Colon (tissue), 2 donors: Measurements from ENCODE around the gene LYPLAL1.
"Not testable (repeated sequence)": the region's sequence is repeated elsewhere in the genome, so short reads cannot be mapped to it uniquely, and the experiment has no call there.

Experiments used
- FAIRE-seq: peaks from 2 replicates; lab custom pipeline; 2012; peaks lifted over from hg19 to GRCh38; lab: Jason Lieb, UNC
- donor health status: control.
- donor health status: control.

Gene LYPLAL1

DNA sequence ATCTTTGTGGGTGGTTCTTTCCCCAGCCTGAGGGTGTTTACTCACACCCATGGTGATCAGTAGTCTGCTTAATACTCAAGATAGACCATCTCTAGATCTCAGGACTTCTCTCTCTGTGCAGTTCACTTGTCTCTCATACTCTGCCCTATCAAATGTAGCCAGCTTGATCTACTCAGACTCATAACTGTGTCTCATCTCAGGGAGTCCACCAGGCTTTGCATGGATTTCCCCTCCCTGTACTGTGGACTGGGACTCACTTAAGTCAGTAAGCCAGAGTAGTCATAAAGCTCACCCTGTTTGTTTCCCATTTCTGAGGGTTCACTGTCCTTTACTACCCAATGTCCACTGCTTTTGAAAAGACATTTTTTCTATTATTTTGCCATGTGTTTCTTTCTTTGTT, 41.8 kb downstream of the LYPLAL1 start:
- no peak for FAIRE-seq

DNA sequence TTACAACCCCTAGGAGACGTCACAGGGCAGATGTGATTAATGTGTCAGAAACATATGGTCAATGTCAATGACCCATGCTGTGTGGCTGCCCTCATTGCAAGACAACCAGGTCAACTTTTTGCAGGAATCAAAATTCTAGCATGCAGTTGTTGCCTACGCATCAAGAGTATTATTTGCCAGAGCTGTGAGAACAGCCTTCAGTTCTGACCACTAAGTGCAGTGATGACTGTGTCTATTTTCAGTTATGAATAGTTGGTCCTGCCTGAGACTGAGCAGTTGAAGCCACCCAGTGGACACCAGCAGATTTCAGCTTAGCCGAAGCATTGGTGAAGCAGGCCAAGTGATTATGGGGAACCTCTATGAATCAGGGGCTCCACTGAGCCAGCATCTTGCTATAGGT, 47.3 kb downstream of the LYPLAL1 start:
- FAIRE-seq = no peak

DNA sequence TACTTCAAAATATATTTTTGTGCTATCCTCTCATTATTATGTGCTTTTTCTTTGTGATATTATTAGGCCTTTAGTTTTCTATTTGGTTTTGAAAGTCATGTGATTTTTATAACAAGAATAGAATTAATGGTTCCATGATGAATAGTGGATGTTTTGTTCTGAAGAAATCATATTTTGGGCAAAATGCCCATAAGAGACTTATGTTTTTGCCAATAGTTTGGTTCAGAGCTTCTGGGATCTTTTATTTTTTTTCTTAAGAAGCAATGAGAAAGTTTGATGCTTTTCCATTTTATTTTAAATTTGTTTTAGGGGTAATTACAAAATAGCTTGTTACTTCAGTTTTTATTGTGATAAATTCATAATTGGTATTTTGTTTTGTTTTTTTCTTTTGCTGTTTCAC, 49.8 kb downstream of the LYPLAL1 start:
- no peak for FAIRE-seq

DNA sequence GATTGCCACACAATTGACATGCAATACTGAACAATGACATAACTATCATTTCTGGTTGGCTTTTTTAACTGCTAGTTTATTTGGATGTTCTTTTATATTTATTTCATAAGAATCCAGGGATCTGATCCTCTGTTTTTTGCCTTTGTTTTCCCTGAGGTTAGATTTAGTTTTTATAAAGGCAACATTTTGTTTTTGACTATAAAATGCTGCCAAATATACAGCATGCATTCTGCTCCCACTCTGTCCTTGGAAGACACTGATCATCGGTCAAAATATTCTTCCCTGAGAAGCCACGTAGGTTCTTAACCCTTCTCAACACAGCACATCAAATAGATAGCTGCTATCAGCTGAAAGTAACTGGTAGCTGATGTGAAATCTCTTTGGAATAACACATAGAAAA, 52.5 kb downstream of the LYPLAL1 start:
- FAIRE-seq = no peak

DNA sequence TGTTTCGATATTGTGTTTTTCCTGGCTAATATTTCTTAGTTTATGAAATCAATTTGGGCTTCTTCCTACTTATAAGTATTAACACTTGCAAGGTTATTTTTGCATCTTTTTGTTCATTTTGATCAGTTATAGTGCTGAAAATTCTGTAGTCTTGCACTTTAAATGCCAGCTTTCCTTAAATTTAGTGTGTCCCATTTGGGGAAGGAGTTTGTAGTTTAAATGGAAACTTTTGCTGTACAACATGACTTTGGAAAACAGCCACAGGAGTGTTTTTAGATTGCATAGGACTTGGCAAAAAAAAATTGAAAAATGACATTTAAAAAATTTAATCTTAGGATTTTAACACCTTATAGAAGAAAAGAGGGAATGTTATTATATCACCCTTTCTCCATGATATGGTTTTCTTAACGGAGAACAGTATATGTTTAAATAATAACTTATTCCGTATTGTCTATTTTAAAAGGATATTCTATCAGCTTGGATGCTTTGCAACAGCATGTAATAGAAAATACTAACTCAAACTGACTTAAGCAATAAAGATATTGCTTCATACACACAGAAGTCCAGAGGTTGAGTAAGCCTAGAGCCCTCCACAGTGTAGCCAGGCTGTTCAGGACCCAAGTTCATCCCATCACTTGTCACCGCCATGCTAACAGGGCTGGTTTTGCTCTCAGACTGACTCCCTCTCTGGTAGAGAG, 53.8 kb downstream of the LYPLAL1 start:
- no peak for FAIRE-seq

DNA sequence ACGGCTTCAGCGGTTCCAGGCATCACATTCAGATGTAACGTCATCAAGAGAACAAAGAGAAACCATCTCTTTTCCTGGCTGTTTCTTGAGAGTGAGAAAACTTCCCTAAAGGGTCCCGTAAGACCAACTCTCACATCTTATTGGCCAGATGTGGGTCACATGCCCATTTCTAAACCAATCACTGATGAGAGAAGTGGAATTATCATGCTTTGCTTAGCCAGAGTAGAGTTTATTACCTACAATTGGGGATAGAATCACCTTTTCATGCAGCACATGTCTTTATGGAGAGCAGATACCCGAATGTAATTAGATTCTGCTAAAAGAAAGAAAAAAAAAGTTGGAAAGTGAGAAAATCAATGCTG, 54.4 kb downstream of the LYPLAL1 start:
- FAIRE-seq = no peak

DNA sequence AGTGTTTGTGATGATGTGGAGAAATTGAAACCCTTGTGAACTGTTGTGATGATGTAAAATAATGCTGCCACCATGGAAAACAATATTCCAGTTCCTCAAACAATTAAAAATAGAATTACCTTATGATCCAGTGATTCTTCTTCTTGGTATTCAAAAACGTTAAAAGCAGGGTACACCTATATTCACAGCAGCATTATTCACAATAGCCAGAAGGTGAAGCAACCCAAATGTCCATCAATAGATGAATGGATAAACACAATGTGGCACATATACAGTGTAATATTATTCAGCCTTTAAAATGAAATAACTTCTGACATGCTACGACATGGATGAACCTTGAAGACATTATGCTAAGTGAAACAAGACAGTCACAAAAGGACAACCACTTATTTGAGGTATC, 59.2 kb downstream of the LYPLAL1 start:
- no peak for FAIRE-seq

DNA sequence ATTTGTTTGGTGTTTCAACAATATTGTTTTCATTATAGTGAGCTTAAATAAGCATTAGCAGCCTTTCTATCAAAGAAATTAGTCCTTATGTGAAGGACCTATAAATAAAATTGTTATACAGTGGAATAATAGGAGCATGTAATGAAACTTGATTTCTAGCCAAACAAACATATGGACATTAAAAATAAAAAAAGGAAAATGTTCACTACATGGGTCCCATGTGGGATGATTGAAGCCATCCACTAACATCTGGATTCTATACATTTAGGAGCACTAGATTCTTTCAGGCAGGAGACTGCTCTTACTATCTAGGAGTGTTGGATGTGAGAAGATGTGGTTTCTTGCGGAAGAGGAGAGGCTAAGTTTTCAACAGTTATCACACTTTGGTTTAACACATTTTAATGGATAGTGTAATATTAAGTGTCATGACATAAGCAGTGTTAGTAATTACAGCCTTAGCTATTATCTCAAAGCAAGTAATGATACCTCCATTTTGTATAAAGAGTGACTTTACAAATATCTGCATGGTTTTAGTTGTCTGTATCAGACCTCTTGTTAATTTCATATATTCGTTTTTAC, 62.3 kb downstream of the LYPLAL1 start:
- no peak for FAIRE-seq

DNA sequence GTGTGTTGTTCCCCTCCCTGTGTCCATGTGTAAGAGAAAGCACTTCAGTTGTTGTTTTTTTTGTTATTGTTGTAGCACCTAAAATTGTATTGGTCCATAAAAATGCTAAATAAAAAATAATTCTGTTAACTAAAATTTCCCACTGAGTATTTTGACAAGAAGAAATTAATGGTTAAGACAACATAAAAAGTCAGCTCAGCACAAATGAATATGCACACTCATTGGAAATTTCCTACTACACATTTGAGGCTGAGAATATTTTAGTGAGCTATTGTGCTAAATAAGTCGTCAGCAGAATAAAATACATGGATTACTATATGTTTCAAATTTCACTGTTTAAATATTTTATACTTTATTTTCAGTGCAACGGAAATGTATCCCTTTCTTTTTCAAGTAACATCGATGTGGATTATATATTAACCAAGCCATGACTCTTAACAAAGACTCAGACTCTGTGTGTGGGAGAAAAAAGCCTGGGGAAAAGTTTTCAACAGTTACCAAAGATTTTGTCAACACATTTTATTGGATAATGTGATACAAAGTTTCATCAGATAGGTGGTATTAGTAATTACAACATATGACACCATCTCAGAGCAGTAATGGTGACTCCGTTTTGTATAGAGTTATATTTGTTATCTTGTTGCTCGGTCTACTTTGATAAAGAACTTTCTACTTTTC, 63.4 kb downstream of the LYPLAL1 start:
- FAIRE-seq = no peak

DNA sequence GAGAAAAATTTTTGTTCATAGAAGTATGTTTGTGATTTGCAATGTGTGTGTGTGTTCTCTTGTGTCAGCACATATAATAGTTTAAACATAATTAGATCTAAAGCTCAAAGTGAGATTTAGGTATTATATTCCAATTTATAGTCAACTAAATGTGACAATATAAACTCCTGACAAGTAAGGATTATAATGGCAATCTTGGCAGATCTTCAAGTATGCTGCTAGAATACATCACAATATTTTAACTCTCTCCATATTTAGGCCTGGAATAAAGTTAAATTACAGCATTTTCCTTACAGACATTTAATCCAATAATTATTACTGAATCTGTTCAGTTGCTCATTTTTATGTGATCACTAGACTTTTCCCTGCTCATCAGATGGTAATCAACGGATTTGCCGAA, 65.8 kb downstream of the LYPLAL1 start:
- FAIRE-seq = no peak

DNA sequence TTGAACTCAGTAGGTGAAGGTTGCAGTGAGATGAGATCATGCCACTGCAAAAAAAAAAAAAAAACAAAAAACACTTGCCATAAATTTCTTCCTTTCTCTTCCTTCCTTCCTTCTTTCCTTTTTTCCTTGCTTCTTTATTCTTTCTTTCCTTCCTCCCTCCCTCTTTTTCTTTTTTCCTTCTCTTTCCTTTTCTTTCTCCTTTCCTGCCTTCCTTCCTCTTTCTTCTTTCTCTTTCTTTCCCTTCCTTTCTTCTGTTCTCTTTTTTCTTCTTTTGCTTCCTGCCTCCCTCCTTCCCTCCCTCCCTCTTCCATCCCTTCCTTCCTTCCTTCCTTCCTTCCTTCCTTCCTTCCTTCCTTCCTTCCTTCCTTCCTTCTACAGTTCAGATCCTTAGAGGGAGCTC, 71.2 kb downstream of the LYPLAL1 start:
- no peak for FAIRE-seq

DNA sequence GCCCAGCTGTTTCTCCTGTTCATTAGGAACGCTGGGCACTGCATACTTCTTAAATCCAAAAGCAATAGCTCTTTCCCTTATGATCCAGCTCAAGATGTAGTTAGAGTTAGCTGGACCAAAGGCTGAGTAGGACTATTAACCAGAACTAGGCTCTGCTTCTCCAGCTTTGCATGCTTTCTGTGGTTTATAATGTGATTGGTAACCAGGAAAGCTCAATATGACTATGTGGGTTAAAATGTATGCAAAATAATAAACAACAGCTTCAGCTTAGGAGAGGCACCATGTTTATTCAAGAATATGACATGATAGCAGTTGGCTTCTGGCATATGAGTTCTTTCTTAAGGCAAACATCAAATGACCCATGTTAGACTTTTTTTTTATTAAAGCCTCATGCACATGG, 73.8 kb downstream of the LYPLAL1 start:
- no peak for FAIRE-seq

DNA sequence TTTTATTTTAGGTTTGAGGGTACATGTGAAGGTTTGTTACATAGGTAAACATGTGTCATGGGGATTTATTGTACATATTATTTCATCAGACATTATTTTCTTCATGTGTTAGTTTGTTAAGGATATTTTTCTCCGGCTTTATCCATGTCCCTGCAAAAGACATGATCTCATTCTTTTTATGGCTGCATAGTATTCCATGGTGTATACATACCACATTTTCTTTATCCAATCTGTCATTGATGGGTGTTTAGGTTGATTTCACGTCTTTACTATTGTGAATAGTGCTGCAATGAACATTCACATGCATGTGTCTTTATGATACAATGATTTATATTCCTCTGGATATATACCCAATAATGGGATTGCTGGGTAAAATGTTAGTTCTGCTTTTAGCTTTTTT, 76.8 kb downstream of the LYPLAL1 start:
- FAIRE-seq = not testable (repeated sequence)

DNA sequence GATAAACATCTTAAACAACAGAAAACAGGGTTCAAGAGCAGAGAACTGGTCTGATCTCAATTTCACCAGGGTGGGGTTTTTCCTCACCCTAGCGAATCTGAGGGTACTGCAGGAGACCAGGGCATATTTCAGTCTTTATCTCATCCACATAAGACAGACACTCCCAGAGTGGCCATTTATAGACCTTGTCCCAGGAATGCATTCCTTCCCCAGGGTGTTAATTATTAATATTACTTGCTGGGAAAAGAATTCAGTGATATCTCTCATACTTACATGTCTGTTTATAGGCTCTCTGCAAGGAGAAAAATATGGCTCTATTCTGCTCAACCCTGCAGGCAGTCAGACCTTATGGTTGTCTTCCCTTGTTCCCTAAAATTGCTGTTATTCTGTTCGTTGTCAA, 84.1 kb downstream of the LYPLAL1 start:
- no peak for FAIRE-seq

DNA sequence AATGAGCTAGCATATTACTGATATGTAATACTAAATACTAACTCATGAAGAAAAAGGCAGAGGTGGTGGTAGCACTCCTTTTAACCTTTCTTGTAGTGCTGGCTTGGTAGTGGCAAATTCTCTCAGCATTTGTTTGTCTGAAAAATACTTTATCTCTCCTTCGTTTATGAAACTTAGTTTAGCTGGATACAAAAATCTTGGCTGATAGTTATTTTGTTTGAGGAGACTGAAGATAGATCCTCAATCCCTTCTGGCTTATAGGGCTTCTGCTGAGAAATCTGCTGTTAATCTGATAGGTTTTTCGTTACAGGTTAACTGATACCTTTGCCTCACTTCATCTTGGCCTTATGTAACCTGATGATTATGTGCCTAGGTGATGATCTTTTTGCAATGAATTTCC, 87.8 kb downstream of the LYPLAL1 start:
- no peak for FAIRE-seq
